Frontal cortex (tissue), 4 donors: ENCODE measurements around the gene CTSD. TPM values are rescaled to one million over a fixed set of nuclear protein-coding genes. Genes with fewer than 3 reads are reported as not detected.
"Not testable (repeated sequence)": the region's sequence is repeated elsewhere in the genome, so short reads cannot be mapped to it uniquely, and the experiment has no call there.

Source experiments
- DNase-seq, 2 donors: peaks; one replicate each; pipeline ENCODE4 v3.0.0; 2012; ENCODE audit warnings: low spot score in 2 of 2
- FAIRE-seq: peaks from 2 replicates; lab custom pipeline; 2012; peaks lifted over from hg19 to GRCh38; lab: Jason Lieb, UNC
- total RNA-seq: library from RNA; depleted of rRNA; stranded (reverse); fragments of >200 nt; gene quantifications from one replicate; pipeline ENCODE4 v1.2.3, GENCODE V29; 2014
- donor health status: control.
- donor health status: control.
- donor health status: control.

CTSD gene
- total RNA-seq: 22.0 TPM

DNA sequence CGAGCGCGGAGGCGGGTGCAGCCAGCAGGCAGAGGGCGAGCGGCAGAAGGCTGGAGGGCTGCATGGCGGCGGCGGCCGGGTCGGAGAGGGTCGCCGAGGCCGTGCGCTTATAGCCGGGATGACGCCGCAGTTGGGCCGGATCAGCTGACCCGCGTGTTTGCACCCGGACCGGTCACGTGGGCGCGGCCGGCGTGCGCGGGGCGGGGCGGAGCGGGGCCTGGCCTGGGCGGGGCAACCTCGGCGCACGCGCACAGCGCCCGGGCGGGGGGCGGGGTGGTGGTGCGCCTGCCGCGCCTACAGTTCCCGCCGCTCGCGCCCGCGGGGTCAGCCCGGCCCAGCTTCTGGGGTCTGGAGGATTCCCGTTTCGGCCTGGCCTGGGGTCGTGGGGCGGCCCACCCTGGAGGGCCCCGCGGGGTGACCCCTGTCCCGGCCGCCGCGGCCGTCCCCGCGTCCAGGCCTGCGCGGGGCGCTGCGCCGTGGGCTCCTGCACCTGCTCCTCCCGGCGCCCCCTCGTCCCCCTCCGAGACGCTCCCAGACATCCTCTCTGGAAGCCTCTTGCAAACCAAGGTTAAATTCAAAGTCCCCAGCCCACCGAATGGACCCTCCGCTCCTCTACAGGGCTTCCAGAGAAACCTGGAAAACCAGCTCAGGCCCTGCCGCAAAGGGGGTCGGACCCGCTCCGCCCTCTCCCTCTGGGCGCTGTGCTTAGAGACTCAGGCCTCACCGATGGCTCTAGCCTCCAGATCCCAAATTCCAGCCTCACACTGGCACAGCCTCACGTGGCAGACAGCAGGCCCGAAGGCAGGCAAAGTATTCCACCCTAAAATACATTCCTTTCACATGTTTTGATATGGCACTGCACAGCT is at the start of gene CTSD:
CTSD (minus strand) TSS at position 132 of the 866 bp plus-strand sequence; CDS start at position 64, 68 bp downstream.
- DNase-seq (peak; percentile 99), FAIRE-seq (no peak)

DNA sequence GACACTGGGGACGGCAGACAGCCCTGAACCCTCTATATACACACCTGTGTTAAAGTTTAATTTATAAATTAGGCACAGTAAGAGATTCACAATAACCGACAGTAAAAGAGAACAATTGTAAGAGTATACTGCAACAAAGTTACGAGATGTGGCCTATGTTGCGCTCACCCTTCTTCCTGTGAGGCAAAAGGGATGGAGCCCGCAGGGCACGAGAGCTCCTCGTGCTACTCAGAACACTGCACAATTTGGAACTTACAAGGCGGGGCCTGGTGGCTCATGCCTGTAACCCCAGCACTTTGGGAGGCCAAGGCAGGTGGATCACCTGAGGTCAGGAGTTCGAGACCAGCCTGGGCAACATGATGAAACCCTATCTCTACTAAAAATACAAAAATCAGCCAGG is 49.6 kb upstream of the CTSD start:
- not testable (repeated sequence) for FAIRE-seq, DNase-seq

DNA sequence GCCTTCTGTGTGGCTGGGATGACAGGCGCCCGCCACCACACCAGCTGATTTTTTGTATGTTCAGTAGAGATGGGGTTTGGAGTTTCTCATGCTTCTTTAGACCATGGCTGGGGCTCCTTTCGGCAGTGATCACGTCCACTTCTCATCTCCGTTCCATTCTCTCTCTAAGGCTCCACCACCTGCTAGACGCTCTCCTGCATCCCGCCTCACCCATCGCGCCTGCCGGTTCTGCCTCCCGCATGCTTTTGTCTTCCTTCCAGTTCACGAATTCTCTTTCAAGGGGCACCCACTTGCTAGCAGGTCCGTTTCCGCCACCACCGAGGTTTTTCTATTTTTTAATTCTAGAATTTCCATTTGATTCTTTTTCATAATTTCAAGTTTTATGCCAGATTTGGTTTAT is 49.1 kb upstream of the CTSD start:
- DNase-seq (no peak), FAIRE-seq (no peak)

DNA sequence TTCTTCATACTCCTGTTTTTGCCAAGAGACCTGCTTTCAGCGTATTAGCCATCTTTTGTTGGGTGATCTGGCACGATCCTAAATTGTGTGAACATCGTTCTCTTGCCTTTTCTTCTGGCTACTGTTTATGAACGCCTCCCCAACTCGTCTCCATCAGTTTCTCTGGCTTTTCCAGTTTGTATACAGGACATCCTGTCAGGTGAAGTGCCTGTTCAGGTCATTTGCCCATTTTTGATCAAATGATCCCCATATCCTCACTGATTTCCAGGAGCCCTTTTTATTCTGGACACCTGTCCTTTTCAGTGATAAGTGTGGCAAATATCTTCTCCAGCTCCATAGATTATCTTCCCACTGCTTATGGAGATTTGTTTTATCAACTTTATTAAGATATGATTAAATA is 48.5 kb upstream of the CTSD start:
- DNase-seq: no peak
- FAIRE-seq: no peak

DNA sequence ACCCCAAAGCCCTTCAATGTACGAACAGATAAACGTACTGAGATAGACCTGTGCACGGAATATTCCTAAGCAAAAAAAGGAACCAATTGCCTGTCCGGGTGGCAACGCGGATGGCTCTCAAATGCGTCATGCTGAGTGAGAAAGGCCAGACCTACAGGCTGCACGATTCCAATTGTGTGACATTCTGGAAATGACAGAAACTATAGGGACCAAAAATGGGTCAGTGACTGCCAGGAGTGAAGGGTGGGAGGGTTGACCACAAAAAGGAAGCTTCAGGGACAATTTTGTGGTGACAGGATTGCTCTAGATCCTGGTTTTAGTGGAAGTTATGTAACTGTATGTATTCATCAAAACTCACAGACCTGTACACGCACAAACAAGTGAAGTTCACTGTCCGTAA is 47.0 kb upstream of the CTSD start:
- FAIRE-seq: no peak

DNA sequence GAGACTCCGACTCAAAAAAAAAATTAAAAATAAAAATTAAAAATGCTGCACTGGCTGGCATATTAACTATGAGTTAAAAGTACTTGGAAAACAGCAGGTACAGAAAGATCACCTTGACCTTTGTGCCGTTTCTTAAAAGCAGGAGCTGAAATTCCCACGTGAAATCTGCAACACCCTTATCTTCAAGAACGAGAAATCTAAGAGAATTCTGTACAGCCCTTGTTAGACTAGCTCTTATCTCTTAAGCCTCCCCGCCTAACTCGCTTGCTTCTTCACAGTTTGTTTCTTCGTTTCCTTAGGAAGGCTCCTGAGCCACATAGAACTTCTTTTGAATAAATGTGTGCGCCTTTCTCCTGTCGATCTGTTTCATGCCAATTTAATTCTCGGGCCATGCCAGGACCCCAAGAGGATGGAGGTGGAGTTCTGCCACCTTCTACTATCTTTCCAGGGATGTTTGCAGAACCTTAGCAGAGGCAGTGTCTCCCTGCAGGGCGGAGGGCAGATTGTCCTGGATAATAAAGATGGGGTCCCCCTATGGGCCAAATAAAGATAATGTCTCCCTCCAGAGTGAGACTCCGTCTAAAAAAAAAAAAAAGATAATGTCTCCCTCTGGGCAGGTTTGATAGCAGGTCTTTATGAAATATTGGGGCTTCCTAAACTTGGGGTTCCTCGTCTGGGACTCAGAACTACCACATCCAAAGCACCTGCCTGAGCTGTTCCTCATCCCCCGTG is 43.7 kb upstream of the CTSD start:
- no peak for FAIRE-seq
- DNase-seq: no peak

More for the DNA sequence above, 47.0 kb upstream of the CTSD start:
- DNase-seq: no peak

DNA sequence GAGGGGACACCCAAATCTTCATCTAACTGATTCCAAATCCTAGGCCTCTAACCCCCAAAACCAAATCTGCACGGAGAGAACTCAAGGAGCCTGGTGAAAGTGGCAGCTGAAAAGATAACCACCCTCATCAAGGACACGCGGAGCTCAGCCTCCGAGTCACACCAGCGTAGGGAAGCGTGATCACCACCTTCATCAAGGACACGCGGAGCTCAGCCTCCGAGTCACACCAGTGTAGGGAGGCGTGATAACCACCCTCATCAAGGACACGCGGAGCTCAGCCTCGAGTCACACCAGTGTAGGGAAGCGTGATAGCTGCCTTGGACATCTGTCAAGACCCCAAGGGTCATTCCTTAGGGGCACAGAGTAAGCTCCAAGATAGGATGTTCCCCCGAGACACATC is 41.8 kb upstream of the CTSD start:
- FAIRE-seq (no peak), DNase-seq (no peak)

DNA sequence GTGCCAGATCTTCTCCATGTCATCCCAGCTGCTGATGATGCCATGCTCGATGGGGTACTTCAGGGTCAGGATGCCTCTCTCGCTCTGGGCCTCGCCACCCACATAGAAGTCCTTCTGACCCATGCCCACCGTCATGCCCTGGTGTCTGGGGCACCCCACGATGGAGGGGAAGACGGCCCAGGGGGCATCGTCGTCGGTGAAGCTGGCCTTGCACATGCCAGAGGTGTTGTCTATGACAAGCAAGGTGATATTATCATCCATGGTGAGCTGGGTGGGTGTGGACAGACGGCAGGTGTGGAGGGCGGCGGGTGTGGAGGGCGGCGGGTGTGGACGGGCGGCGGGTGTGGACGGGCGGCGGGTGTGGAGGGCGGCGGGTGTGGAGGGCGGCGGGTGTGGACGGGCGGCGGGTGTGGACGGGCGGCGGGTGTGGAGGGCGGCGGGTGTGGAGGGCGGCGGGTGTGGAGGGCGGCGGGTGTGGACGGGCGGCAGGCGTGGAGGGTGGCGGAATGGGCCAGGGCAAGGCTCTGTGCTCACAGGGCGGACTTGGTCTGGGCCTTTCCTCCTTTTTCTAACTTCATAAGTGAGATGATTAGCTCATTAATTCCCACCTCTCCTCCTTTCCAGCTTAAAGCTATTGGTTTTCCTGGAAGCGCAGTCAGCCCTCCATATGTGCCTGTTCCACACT is 40.2 kb upstream of the CTSD start:
- not testable (repeated sequence) for FAIRE-seq, DNase-seq

DNA sequence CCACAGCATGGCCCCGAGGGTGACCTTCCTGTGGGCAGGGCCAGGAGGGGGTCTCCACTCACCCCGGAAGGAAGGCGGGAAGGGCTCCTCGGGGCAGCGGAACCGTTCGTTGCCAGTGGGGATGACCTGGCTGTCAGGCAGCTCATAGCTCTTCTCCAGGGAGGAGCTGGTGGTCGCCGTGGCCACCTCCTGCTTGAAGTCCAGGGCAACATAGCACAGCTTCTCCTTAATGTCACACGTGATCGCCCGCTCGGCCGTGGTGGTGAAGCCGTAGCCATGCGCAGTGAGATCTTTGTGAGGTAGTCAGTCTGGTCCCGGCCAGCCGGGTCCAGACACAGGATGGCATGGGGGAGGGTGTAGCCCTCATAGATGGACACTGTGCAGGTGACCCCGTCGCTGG is 39.5 kb upstream of the CTSD start:
- DNase-seq: no peak
- no peak for FAIRE-seq

DNA sequence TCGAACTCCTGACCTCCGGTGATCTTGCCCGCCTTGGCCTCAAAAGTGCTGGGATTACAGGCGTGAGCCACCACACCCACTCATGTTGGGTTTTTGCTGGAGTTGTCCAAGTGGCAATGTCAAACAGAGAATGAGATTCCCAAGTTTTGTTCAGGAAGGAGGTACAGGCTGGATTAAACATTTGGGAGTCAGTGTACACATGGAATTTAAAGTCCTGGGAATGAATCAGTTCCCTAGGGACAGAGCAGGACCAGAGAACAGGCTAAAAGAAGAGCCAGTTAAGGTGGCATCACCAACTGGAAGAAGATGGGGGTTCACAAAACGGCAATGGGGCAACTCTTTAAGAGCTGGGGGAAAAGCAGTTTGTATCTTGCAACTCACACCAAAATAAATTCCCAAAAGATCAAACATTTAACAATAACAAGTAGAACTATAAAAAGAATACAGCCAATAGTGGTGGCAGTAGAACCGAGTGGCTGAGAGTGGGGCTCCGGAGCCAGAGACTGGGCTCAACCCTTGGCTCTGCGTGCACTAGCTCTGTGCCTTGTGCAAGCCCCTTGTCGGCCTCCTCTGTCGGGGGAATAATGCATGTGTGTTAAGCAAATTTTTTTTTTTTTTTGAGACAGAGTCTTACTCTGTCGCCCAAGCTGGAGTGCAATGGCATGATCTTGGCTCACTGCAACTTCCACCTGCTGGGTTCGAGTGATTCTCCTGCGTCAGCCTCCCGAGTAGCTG is 33.8 kb upstream of the CTSD start:
- FAIRE-seq: no peak
- no peak for DNase-seq

DNA sequence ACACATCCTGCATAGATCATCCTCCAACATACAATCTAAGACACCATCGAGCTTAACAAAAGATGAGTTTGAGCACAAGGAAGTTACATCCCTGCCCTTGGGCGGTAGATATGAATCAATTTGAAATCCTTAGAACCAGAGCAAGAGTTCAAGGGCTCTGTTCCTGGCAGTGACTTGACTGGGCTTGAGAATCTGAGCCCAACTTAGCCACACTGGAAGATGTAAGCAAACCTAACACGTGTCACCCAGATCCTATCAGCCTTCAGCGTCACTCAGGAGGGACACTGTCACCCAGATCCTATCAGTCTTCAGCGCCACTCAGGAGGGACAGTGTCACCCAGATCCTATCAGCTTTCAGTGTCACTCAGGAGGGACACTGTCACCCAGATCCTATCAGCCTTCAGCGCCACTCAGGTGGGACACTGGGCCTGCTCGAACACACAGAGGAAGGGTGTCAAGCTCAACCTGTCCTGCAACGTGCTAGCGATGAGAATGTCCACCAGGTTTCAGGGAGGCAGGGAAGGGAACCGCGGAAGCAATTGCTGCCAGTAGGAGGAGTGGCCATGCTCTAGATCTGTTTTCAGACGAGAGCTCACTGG is 32.8 kb upstream of the CTSD start:
- no peak for FAIRE-seq

DNA sequence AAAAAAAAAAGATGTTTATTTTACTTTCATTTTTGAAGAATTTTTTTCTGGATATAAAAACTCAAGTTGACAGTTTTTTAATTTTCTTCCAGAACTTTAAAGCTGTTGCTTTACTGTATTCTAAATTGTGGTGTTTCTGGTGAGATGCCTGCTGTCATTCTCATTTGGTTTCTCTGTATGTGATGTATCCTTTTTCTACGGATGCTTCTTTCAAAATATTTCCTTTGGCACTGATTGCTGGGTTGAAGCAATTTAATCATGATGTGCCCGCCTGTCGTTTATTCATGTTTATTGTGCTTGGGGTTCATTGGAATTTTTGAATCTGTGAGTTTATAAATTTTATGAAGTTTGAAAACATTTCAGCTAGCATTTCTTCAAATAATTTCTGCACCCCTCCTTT is 29.4 kb upstream of the CTSD start:
- no peak for DNase-seq
- no peak for FAIRE-seq

More for the DNA sequence above, 32.8 kb upstream of the CTSD start:
- no peak for DNase-seq

DNA sequence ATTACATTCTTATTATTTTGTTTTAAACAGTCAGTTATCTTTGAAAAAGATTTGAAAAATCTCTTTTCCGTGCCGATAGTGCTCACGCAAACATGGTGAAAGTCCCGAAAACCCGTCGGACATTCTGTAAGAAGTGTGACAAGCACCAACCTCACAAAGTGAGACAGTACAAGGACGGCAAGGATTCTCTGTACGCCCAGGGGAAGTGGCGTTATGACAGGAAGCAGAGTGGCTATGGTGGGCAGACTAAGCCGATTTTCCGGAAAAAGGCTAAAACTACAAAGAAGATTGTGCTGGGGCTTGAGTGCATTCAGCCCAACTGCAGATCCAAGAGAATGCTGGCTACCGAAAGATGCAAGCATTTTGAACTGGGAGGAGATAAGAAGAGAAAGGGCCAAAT is 28.7 kb upstream of the CTSD start:
- DNase-seq (no peak), FAIRE-seq (no peak)

DNA sequence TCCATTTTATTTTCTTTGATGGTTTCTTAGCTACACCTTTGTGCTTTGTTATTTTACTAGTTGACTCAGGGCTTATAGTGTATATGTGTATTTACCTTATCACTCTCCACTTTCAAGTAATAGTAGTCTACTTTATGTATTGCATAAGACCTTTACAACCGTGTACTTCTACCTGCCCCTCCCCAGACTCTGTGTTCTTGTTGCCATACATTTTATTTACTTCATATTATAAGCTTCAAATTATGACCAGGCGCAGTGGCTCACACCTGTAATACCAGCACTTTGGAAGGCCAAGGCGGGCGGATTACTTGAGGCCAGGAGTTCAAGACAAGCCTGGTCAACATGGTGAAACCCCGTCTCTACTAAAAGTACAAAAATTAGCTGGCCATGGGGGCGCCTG is 28.2 kb upstream of the CTSD start:
- no peak for DNase-seq
- FAIRE-seq: no peak

DNA sequence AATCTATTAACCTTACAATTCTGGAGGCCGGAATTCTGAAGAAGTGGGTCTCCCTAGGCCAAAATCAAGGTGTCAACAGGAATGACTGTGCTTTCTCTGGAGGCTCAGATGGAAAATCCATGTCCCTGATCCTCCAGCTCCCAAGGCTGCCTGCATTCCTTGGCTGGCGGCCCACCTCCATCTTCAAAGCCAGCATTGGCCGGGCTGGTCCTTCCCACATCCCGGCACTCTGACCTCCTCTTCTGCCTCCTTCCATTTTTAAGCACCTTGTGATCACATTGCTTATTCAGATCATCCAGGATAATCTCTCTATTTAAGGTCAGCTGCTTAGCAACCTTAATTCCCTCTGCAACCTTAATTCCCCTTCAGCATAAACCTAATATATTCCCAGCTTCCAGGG is 22.7 kb upstream of the CTSD start:
- FAIRE-seq: no peak
- DNase-seq: no peak

DNA sequence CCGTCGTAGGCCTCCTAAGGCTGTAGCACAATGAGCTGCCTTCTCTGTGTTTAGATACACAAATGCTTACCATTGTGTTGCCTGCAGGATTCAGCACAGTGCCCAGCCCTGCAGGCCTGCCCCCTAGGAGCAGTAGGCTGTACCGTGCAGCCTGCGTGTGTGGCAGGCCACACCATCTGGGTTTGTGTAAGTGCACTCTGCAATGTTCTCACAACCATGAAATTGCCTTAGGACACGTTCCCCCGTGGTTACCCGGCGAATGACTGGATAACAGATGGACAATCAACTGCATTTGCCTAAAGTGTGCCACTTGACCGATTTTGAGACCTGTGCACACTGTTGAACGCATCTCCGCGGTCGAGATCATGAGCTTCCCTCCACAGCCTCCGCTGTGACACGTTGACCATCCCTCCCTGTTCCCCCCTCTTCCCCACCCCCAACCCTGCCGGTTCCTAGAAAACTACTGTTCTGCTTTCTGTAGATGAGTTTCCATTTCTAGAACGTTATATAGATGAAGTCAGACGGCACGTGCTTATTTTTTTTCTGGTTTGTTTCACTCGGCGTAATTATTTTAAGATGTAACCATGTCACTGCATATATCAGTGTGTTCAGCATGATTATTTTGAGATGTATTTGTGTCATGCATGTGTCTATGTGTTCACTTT is 22.2 kb upstream of the CTSD start:
- no peak for FAIRE-seq
- no peak for DNase-seq

DNA sequence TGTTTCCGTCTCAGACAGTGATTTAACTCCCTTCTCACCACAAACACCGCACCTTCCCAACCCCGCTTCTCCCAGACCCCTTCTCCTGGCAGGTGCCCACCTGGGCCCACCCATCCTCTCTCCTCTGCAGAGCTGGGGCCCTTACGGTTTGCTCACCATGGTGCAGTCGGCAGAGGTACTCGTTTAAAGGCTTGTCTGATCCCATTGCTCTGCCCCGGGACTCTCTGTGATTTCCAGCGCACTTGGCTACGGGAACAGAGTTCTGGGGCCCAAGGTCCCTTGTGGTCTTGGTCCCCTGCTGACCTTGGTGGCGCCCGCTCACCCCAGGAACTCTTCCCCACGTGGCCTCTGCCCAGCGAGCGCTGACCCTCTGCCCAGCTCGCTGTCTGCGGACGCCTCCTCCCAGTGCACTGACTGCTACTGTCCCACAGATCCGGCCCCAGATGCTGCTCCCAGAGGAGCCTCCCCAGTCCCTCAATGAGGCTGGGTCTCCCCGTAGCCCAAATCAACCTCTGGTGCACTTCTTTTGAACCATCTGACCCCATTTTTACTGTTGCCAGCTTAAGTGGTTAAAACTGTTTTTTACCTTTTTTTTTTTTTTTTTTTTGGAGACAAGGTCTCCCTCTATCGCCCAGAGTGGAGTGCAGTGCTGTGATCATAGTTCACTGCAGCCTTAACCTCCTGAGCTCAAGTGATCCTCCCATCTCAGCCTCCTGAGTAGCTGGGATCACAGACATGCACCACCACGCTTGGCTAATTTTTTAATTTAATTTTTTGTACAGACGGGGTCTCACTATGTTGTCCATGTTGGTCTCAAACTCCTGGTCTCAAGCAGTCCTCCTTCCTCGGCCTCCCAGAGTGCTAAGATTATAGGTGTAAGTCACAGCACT is 21.3 kb upstream of the CTSD start:
- no peak for FAIRE-seq
- no peak for DNase-seq
